GM06990 (cell line): ENCODE data around the gene RPS13.
A peak's percentile ranks its signal among the peaks of the same experiment; 100 is the strongest.
"Not testable (repeated sequence)": the region's sequence is repeated elsewhere in the genome, so short reads cannot be mapped to it uniquely, and the experiment has no call there.

Source experiments
- DNase-seq: peaks from one replicate; pipeline ENCODE4 v3.0.0-alpha.2; 2011; ENCODE audit not compliant: insufficient read length; ENCODE audit errors: extremely low read depth
- H3K27me3 ChIP-seq: replicated peaks from 2 replicates; pipeline ENCODE4 v1.6.0; 2011; ENCODE audit warnings: low read length; ENCODE audit not compliant: control insufficient read depth, insufficient read depth
- H3K36me3 ChIP-seq: 2 replicates; pipeline ENCODE4 v1.5.1; 2011; ENCODE audit warnings: low read length; ENCODE audit not compliant: control insufficient read depth, insufficient read depth
- H3K4me3 ChIP-seq: replicated peaks from 2 replicates; pipeline ENCODE4 v1.5.1; 2011; ENCODE audit warnings: low read depth, mild to moderate bottlenecking, control low read depth, low read length
- TF ChIP-seq, protein P1 (sequence below): IDR thresholded peaks from 2 replicates; pipeline ENCODE4 v1.5.1; 2011; ENCODE audit warnings: low read length, control low read depth, mild to moderate bottlenecking, inconsistent platforms; ENCODE audit not compliant: insufficient read depth, poor library complexity, severe bottlenecking

RPS13 gene

DNA sequence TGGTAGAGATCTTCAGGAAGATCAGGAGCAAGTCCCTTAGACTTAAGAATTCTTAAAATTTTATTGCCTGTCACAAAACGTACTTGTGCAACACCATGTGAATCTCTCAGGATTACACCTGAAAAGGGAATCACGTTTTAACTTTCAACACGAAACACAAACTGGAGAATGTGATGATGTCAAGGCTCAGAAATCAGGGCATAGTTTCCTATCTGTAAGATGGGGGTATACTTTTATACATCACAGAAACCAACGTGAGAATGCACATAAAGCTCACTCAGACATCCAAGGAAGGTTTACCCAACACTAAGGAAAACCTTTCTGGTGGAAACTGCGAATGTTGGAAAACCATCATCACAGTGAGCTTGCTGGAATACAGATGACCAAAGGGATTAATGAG, 2.0 kb downstream of the RPS13 start:
- Histone ChIP-seq H3K4me3 (peak overlapping the region; percentile 98), H3K27me3 (no peaks in the 10 kb centered on the region), H3K36me3 (peaks cover 9% of the 10 kb centered on the region)
- DNase-seq: no peak
- TF ChIP-seq, protein P1, sequence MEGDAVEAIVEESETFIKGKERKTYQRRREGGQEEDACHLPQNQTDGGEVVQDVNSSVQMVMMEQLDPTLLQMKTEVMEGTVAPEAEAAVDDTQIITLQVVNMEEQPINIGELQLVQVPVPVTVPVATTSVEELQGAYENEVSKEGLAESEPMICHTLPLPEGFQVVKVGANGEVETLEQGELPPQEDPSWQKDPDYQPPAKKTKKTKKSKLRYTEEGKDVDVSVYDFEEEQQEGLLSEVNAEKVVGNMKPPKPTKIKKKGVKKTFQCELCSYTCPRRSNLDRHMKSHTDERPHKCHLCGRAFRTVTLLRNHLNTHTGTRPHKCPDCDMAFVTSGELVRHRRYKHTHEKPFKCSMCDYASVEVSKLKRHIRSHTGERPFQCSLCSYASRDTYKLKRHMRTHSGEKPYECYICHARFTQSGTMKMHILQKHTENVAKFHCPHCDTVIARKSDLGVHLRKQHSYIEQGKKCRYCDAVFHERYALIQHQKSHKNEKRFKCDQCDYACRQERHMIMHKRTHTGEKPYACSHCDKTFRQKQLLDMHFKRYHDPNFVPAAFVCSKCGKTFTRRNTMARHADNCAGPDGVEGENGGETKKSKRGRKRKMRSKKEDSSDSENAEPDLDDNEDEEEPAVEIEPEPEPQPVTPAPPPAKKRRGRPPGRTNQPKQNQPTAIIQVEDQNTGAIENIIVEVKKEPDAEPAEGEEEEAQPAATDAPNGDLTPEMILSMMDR: no peak

DNA sequence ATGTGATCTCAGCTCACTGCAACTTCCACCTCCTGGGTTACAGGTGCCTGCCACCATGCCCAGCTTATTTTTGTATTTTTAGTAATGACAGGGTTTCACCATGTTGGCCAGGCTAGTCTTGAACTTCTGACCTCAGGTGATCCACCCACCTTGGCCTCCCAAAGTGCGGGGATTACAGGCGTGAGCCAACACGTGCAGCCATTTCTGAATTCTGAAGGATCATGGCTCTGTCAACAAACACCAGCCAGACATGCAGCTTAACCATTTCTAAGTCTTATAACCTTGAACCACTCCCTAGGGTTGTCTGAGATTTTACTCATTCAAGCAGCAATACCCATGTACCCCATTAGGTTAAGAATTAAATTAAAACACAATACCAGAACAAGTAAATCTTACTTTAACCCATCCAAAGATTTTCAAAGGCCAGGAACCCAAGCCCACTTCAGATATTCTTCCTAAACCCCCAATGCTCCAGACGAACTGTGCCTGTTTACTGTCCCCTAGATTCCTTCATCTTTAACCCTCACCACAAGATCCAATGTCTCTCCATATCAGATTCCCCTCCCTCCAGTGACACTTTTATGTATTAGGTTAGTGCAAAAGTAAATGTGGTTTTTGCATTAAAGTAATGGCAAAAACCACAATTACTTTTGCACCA, 4.0 kb downstream of the RPS13 start:
- no peak for DNase-seq
- peaks cover 9% of the 10 kb centered on the region for H3K36me3 ChIP-seq
- H3K27me3 ChIP-seq: no peaks in the 10 kb centered on the region
- H3K4me3 ChIP-seq: no peak overlapping the region
- TF ChIP-seq, protein P1: no peak

DNA sequence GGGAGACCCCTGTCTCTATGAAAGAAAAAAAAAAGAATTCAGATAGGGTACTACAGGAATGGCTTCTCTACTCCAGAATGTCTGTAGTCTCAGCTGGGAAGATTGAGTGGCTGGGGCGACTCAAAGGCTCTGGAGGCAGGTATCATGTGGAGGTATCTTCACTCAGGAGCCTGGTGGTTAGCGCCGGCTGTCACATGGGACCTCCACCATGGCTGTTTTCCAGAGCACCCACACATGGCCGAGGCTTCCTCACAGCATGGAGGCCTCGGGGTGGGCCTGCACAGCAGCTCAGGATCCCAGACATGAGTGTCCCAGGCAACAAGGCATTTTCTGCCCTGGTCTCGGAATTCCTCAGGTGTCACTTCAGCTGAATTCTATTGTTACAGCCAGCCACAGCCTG, 10.1 kb downstream of the RPS13 start:
- no peak for DNase-seq
- no peaks in the 10 kb centered on the region for H3K27me3 ChIP-seq
- TF ChIP-seq, protein P1: no peak
- H3K4me3 ChIP-seq: no peak overlapping the region
- H3K36me3 ChIP-seq: peaks cover 2% of the 10 kb centered on the region

DNA sequence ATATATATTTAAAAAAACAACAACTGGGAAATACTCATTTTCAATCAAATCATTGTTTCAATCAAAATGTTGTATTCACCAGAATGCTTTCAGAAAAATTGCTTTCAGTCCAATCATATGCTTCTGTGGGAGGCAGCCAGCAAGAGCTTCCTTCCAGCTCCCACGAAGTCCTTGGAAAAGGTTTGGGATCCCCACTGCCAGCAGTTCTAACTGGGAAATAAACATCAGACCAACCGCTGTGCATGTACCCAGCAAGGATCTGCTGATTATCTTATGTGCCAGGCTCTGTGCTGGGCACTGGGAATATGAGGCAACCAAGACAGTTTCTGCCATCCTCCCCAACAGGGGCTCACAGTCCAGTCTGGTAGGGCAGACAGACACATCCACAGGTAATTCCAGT, 10.8 kb downstream of the RPS13 start:
- DNase-seq: no peak
- TF ChIP-seq, protein P1: no peak
- H3K36me3 ChIP-seq: peaks cover 2% of the 10 kb centered on the region
- no peaks in the 10 kb centered on the region for H3K27me3 ChIP-seq
- no peak overlapping the region for H3K4me3 ChIP-seq

GRCh38 chr11:17063171-17064002, 14.1 kb downstream of the RPS13 start:
- Histone ChIP-seq H3K27me3 (no peaks in the 10 kb centered on the region), H3K4me3 (no peak overlapping the region), H3K36me3 (peaks cover 2% of the 10 kb centered on the region)
- TF ChIP-seq, protein P1: peak; percentile 85
- peak; percentile 29 for DNase-seq

GRCh38 chr11:17051146-17051545, 26.3 kb downstream of the RPS13 start:
- DNase-seq, H3K36me3 ChIP-seq, H3K4me3 ChIP-seq, H3K27me3 ChIP-seq: not testable (repeated sequence)

DNA sequence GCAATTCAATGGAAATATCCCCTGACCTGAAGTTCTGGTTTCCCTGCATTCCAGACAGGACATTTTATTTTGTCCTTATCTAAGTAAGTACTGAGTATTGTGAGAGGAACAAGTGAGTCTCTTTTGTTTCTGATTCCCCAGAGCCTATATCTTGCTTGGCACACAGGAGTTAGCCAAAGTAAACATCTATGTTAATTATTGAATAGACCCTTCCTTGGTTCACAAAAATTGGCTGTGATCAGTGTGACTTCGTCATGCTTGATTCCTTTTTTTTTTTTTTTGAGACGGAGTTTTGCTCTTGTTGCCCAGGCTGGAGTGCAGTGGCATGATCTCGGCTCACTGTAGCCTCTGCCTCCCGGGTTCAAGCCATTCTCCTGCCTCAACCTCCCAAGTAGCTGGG, 29.0 kb downstream of the RPS13 start:
- H3K4me3 ChIP-seq, H3K36me3 ChIP-seq: not testable (repeated sequence)

More for the DNA sequence above, 29.0 kb downstream of the RPS13 start:
- not testable (repeated sequence) for H3K27me3 ChIP-seq, DNase-seq
